ENCODE measurements around the gene CEL.

Gene CEL

GRCh38 chr9:133057006-133057405, 4.8 kb upstream of the CEL start:
- DNase-seq (ENCODE audit: extremely low read depth, insufficient read length), result no peak
- no peak overlapping the region for H3K4me3 ChIP-seq (replicated peaks; ENCODE audit: low read depth, low read length)
- TF ChIP-seq CTCF (IDR thresholded peaks at IDR 0.05; ENCODE audit: insufficient read depth, low read length, poor library complexity, severe bottlenecking), result no peak
- H3K27me3 ChIP-seq (replicated peaks; ENCODE audit: control insufficient read depth, insufficient read depth, low read length), result no peaks in the 10 kb centered on the region
- H3K36me3 ChIP-seq (ENCODE audit: control insufficient read depth, insufficient read depth, low read length), result peaks cover 30% of the 10 kb centered on the region

- DNase-seq (ENCODE audit: extremely low read depth, insufficient read length), result no peak
- no peaks in the 10 kb centered on the region for H3K27me3 ChIP-seq (replicated peaks; ENCODE audit: control insufficient read depth, insufficient read depth, low read length)
- peaks cover 30% of the 10 kb centered on the region for H3K36me3 ChIP-seq (ENCODE audit: control insufficient read depth, insufficient read depth, low read length)
- no peak for TF ChIP-seq CTCF (IDR thresholded peaks at IDR 0.05; ENCODE audit: insufficient read depth, low read length, poor library complexity, severe bottlenecking)
- no peak overlapping the region for H3K4me3 ChIP-seq (replicated peaks; ENCODE audit: low read depth, low read length)
These were observed 4.2 kb upstream of the CEL start for GRCh38 chr9:133057553-133057952.

DNA sequence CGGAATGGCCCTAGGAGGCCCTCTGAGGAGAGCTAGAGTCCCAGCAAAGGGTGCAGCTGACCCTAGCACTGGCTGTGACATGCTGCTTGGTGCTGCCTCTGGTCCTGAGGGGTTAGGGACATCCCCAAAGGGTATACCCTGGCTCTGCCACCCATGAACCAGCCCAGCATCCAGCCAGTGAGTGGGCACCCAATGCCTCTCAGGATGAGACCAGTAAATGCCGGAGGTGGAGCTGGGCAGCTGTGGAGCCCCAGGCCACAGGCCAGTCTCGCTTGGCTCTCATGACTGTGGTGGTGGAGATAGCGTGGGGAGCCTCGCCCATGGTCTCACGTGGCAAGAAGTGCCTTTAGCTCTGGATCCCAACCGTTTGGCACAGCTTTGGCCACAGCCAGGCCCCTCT, 3.7 kb upstream of the CEL start:
- Histone ChIP-seq H3K4me3 (replicated peaks; ENCODE audit: low read depth, low read length) (no peak overlapping the region), H3K27me3 (replicated peaks; ENCODE audit: control insufficient read depth, insufficient read depth, low read length) (no peaks in the 10 kb centered on the region), H3K36me3 (ENCODE audit: control insufficient read depth, insufficient read depth, low read length) (peaks cover 29% of the 10 kb centered on the region)
- TF ChIP-seq CTCF (IDR thresholded peaks at IDR 0.05; ENCODE audit: insufficient read depth, low read length, poor library complexity, severe bottlenecking), result no peak
- DNase-seq (ENCODE audit: extremely low read depth, insufficient read length), result no peak

- TF ChIP-seq CTCF (IDR thresholded peaks at IDR 0.05; ENCODE audit: insufficient read depth, low read length, poor library complexity, severe bottlenecking), result no peak
- Histone ChIP-seq H3K4me3 (replicated peaks; ENCODE audit: low read depth, low read length) (no peak overlapping the region), H3K36me3 (ENCODE audit: control insufficient read depth, insufficient read depth, low read length) (peaks cover 25% of the 10 kb centered on the region), H3K27me3 (replicated peaks; ENCODE audit: control insufficient read depth, insufficient read depth, low read length) (no peaks in the 10 kb centered on the region)
- DNase-seq (ENCODE audit: extremely low read depth, insufficient read length), result no peak
These were observed 3.0 kb upstream of the CEL start for GRCh38 chr9:133058550-133059320.

- no peak for DNase-seq (ENCODE audit: extremely low read depth, insufficient read length)
- Histone ChIP-seq H3K4me3 (replicated peaks; ENCODE audit: low read depth, low read length) (no peak overlapping the region), H3K36me3 (ENCODE audit: control insufficient read depth, insufficient read depth, low read length) (peaks cover 23% of the 10 kb centered on the region), H3K27me3 (replicated peaks; ENCODE audit: control insufficient read depth, insufficient read depth, low read length) (no peaks in the 10 kb centered on the region)
- TF ChIP-seq CTCF (IDR thresholded peaks at IDR 0.05; ENCODE audit: insufficient read depth, low read length, poor library complexity, severe bottlenecking), result no peak
These were observed 2.2 kb upstream of the CEL start for GRCh38 chr9:133059623-133060022.

Measured in GM06990 (cell line).